ENCODE measurements around the gene CDC23. TPM values are rescaled to one million over a fixed set of nuclear protein-coding genes. Genes with fewer than 3 reads are reported as not detected.
"Not testable (repeated sequence)": the region's sequence is repeated elsewhere in the genome, so short reads cannot be mapped to it uniquely, and the experiment has no call there.

CDC23 gene
- total RNA-seq, 1 donor, result 28.6 TPM

DNA sequence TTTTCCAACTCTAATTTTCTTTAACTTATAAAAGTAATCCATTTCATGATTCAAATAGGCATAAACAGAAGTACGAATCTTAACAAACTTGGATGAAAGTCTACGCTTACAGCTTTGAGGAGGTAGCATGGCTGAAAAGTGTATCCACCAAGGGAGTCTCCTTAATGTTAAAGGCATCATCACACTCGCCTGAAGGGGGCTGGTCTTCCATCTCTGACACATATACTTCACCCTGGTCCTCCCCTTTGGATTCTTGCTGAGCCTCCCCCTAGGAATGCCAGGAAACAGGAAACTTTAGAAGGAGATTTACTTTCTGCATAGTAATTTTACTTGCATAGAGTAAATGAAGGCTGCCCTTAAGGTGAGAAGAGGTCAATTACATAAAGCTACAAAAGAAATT, 63.6 kb downstream of the CDC23 start:
- Histone ChIP-seq H4K20me1 (ENCODE audit: insufficient read depth, low read length) (no peaks in the 10 kb centered on the region), H2AFZ (ENCODE audit: low read length) (no peak overlapping the region), H3K9me3 (ENCODE audit: low read depth, low read length) (no peaks in the 10 kb centered on the region), H3K27ac (ENCODE audit: low read depth, low read length) (no peak overlapping the region), H3K4me1 (ENCODE audit: insufficient read depth, low read length) (no peaks in the 10 kb centered on the region), H3K4me2 (ENCODE audit: insufficient read depth, low read length) (no peak overlapping the region), H3K36me3 (ENCODE audit: insufficient read depth, low read length) (no peaks in the 10 kb centered on the region), H3K79me2 (ENCODE audit: insufficient read depth, low read length) (no peaks in the 10 kb centered on the region), H3K4me3 (ENCODE audit: insufficient read depth, low read length) (no peak overlapping the region), H3K27me3 (ENCODE audit: insufficient read depth, low read length) (no peaks in the 10 kb centered on the region)
- TF ChIP-seq, protein P1, sequence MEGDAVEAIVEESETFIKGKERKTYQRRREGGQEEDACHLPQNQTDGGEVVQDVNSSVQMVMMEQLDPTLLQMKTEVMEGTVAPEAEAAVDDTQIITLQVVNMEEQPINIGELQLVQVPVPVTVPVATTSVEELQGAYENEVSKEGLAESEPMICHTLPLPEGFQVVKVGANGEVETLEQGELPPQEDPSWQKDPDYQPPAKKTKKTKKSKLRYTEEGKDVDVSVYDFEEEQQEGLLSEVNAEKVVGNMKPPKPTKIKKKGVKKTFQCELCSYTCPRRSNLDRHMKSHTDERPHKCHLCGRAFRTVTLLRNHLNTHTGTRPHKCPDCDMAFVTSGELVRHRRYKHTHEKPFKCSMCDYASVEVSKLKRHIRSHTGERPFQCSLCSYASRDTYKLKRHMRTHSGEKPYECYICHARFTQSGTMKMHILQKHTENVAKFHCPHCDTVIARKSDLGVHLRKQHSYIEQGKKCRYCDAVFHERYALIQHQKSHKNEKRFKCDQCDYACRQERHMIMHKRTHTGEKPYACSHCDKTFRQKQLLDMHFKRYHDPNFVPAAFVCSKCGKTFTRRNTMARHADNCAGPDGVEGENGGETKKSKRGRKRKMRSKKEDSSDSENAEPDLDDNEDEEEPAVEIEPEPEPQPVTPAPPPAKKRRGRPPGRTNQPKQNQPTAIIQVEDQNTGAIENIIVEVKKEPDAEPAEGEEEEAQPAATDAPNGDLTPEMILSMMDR (IDR thresholded peaks at IDR 0.05; ENCODE audit: extremely low read depth, low read depth, low read length), result no peak
- no peak for DNase-seq (ENCODE audit: insufficient read length, low spot score, missing footprints)

GRCh38 chr5:138148811-138149210, 64.3 kb downstream of the CDC23 start:
- no peak overlapping the region for H3K27ac ChIP-seq (ENCODE audit: low read depth, low read length)
- DNase-seq (ENCODE audit: insufficient read length, low spot score, missing footprints), result no peak

GRCh38 chr5:138143578-138143977, 69.5 kb downstream of the CDC23 start:
- H3K27me3 ChIP-seq (ENCODE audit: insufficient read depth, low read length); H3K4me2 ChIP-seq (ENCODE audit: insufficient read depth, low read length); DNase-seq (ENCODE audit: insufficient read length, low spot score, missing footprints); H3K4me1 ChIP-seq (ENCODE audit: insufficient read depth, low read length); H4K20me1 ChIP-seq (ENCODE audit: insufficient read depth, low read length); H3K36me3 ChIP-seq (ENCODE audit: insufficient read depth, low read length); H3K79me2 ChIP-seq (ENCODE audit: insufficient read depth, low read length); H3K9me3 ChIP-seq (ENCODE audit: low read depth, low read length); H2AFZ ChIP-seq (ENCODE audit: low read length); H3K4me3 ChIP-seq (ENCODE audit: insufficient read depth, low read length); H3K27ac ChIP-seq (ENCODE audit: low read depth, low read length): not testable (repeated sequence)

More at GRCh38 chr5:138148811-138149210, 64.3 kb downstream of the CDC23 start:
- Histone ChIP-seq H3K9me3 (ENCODE audit: low read depth, low read length) (no peaks in the 10 kb centered on the region), H3K4me1 (ENCODE audit: insufficient read depth, low read length) (no peaks in the 10 kb centered on the region), H2AFZ (ENCODE audit: low read length) (peak overlapping the region; percentile 47), H3K36me3 (ENCODE audit: insufficient read depth, low read length) (no peaks in the 10 kb centered on the region), H4K20me1 (ENCODE audit: insufficient read depth, low read length) (no peaks in the 10 kb centered on the region), H3K79me2 (ENCODE audit: insufficient read depth, low read length) (no peaks in the 10 kb centered on the region), H3K27me3 (ENCODE audit: insufficient read depth, low read length) (no peaks in the 10 kb centered on the region), H3K4me2 (ENCODE audit: insufficient read depth, low read length) (no peak overlapping the region), H3K4me3 (ENCODE audit: insufficient read depth, low read length) (no peak overlapping the region)
- TF ChIP-seq, protein P1 (IDR thresholded peaks at IDR 0.05; ENCODE audit: extremely low read depth, low read depth, low read length), result no peak

DNA sequence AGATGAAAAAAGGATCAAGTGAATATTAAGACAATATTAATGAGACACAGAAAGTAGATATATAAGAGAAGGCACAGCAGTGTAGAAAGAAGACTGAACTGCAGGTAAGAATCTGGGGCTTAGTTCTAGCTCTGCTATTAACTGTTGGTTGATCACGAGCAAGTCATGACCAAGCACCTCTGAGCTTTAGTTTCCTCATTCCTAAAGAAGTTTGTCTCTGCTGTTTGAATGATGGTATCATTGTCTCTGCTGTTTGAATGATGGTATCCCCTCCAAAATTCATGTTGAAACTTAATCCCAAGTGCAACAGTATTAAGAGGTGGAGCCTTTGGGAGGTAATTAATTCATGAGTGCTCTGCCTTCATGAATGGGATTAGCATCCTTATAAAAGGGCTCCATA, 71.4 kb downstream of the CDC23 start:
- DNase-seq (ENCODE audit: insufficient read length, low spot score, missing footprints), result no peak
- Histone ChIP-seq H2AFZ (ENCODE audit: low read length) (no peak overlapping the region), H3K79me2 (ENCODE audit: insufficient read depth, low read length) (no peaks in the 10 kb centered on the region), H3K27me3 (ENCODE audit: insufficient read depth, low read length) (no peaks in the 10 kb centered on the region), H3K27ac (ENCODE audit: low read depth, low read length) (no peak overlapping the region), H3K4me3 (ENCODE audit: insufficient read depth, low read length) (no peak overlapping the region), H4K20me1 (ENCODE audit: insufficient read depth, low read length) (no peaks in the 10 kb centered on the region), H3K4me2 (ENCODE audit: insufficient read depth, low read length) (no peak overlapping the region), H3K4me1 (ENCODE audit: insufficient read depth, low read length) (no peaks in the 10 kb centered on the region), H3K9me3 (ENCODE audit: low read depth, low read length) (no peaks in the 10 kb centered on the region), H3K36me3 (ENCODE audit: insufficient read depth, low read length) (no peaks in the 10 kb centered on the region)
- TF ChIP-seq, protein P1 (IDR thresholded peaks at IDR 0.05; ENCODE audit: extremely low read depth, low read depth, low read length), result no peak

All from osteoblast (primary cell).